ENCODE results near the gene SPR.
"Not testable (repeated sequence)": the region's sequence is repeated elsewhere in the genome, so short reads cannot be mapped to it uniquely, and the experiment has no call there.

DNA sequence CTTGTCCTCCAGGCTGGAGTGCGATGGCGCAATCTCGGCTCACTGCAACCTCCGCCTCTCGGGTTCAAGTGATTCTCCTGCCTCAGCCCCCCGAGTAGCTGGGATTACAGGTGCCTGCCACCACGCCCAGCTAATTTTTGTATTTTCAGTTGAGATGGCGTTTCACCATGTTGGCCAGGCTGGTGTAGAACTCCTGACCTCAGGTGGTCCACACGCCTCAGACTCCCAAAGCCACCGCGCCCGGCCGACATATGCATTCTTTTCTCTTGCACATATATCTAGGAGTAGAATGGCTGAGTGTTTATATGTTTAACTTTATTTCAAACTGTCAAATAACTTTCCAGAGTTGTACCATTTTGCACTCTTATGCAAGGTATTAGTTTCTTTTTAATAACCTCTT lies 20.2 kb downstream of the SPR start:
- TF ChIP-seq, protein P1, sequence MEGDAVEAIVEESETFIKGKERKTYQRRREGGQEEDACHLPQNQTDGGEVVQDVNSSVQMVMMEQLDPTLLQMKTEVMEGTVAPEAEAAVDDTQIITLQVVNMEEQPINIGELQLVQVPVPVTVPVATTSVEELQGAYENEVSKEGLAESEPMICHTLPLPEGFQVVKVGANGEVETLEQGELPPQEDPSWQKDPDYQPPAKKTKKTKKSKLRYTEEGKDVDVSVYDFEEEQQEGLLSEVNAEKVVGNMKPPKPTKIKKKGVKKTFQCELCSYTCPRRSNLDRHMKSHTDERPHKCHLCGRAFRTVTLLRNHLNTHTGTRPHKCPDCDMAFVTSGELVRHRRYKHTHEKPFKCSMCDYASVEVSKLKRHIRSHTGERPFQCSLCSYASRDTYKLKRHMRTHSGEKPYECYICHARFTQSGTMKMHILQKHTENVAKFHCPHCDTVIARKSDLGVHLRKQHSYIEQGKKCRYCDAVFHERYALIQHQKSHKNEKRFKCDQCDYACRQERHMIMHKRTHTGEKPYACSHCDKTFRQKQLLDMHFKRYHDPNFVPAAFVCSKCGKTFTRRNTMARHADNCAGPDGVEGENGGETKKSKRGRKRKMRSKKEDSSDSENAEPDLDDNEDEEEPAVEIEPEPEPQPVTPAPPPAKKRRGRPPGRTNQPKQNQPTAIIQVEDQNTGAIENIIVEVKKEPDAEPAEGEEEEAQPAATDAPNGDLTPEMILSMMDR (IDR thresholded peaks at IDR 0.05): not testable (repeated sequence)
- TF ChIP-seq EZH2 (IDR thresholded peaks at IDR 0.05; ENCODE audit: borderline replicate concordance, insufficient read depth, low read depth, low read length, poor library complexity, severe bottlenecking): not testable (repeated sequence)

Measured in B cell (primary cell).